ENCODE results near the gene CCL11.

DNA sequence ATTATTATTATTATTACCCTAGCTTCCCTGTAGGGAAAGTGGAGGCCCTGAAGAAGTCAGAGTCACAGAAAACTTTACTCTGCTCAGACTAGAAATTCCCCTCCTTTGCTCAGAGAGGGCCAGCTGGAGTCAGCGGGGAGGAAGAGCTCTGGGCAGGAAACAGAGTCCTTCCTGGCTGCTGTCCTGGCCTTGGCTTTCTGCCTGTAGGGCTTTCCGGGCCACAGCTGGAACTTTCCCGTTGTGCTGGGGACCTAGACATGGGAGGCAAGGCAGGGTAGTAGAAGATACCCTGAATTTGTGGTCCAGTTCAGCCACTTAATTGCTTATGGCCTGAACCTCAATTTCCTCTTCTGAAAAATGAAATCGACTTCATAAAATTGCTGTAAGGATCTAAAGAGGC is 44.5 kb upstream of the CCL11 start:
- TF ChIP-seq, protein P1, sequence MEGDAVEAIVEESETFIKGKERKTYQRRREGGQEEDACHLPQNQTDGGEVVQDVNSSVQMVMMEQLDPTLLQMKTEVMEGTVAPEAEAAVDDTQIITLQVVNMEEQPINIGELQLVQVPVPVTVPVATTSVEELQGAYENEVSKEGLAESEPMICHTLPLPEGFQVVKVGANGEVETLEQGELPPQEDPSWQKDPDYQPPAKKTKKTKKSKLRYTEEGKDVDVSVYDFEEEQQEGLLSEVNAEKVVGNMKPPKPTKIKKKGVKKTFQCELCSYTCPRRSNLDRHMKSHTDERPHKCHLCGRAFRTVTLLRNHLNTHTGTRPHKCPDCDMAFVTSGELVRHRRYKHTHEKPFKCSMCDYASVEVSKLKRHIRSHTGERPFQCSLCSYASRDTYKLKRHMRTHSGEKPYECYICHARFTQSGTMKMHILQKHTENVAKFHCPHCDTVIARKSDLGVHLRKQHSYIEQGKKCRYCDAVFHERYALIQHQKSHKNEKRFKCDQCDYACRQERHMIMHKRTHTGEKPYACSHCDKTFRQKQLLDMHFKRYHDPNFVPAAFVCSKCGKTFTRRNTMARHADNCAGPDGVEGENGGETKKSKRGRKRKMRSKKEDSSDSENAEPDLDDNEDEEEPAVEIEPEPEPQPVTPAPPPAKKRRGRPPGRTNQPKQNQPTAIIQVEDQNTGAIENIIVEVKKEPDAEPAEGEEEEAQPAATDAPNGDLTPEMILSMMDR (IDR thresholded peaks at IDR 0.05), result no peak
- no peak for TF ChIP-seq POLR2A (IDR thresholded peaks at IDR 0.05)

Measured in esophagus squamous epithelium (tissue), 4 donors.